Loucy (cell line): ENCODE measurements around the gene TF.

Experiments
- CTCF ChIP-seq: fragments of 200-600 bp; sonication (generic); conservative IDR thresholded peaks from 2 replicates; pipeline ENCODE4 v1.5.1; 2014; ENCODE audit warnings: mild to moderate bottlenecking, antibody characterized with exemption, low read length
- EZH2phosphoT487 ChIP-seq: fragments of 200-600 bp; IDR thresholded peaks from 2 replicates; pipeline ENCODE4 v1.6.1; 2018; ENCODE audit warnings: antibody characterized with exemption, mild to moderate bottlenecking, moderate library complexity, borderline replicate concordance

- TF ChIP-seq CTCF = no peak
- no peak for TF ChIP-seq EZH2phosphoT487
Measured at GRCh38 chr3:133799794-133800585, 53.8 kb downstream of the TF start.
